Cardiac muscle cell (in vitro differentiated cells and primary cell): ENCODE measurements around the gene S100PBP. TPM values are rescaled to one million over a fixed set of nuclear protein-coding genes. Genes with fewer than 3 reads are reported as not detected.

Experiments
- DNase-seq, 2 donors: peaks; one replicate each; pipeline versions ENCODE4 v3.0.0 to v3.0.0-alpha.2; 2010 to 2017; ENCODE audit warnings: low read depth in 1 of 2, low spot score in 1 of 2
- H3K27ac ChIP-seq: fragments of 200-600 bp; sonication (generic); 2 replicates; pipeline ENCODE4 v1.5.1; 2016
- H3K27me3 ChIP-seq: fragments of 200-600 bp; sonication (generic); 2 replicates; pipeline ENCODE4 v1.6.0; 2016; ENCODE audit warnings: control low read depth
- H3K36me3 ChIP-seq: fragments of 200-600 bp; sonication (generic); 2 replicates; pipeline ENCODE4 v1.5.1; 2016; ENCODE audit warnings: control low read depth
- H3K4me1 ChIP-seq: fragments of 200-600 bp; sonication (generic); 2 replicates; pipeline ENCODE4 v1.8.1; 2017; ENCODE audit warnings: low read depth, mild to moderate bottlenecking, mixed run types
- H3K4me3 ChIP-seq: fragments of 200-600 bp; sonication (generic); 2 replicates; pipeline ENCODE4 v1.5.1; 2016; ENCODE audit warnings: mild to moderate bottlenecking
- H3K9me3 ChIP-seq: fragments of 200-600 bp; sonication (generic); 2 replicates; pipeline ENCODE4 v1.5.1; 2017; ENCODE audit warnings: low read depth, mild to moderate bottlenecking, control low read depth
- polyA plus RNA-seq: library from polyadenylated mRNA; unstranded; fragments of >200 nt; fragmentation: Nextera tagmentation; extraction: Ambion mirVana; gene quantifications from 2 replicates; pipeline ENCODE4 v1.2.1, GENCODE V29; 2016
- total RNA-seq: library from RNA; depleted of rRNA; stranded (reverse); fragments of >200 nt; gene quantifications from 2 replicates; pipeline ENCODE4 v1.2.3, GENCODE V29; 2016
- TF ChIP-seq, protein P1 (sequence below): IDR thresholded peaks from 2 replicates; pipeline ENCODE4 v1.5.1; 2012; ENCODE audit warnings: low read depth, mild to moderate bottlenecking, low read length

The S100PBP gene
- total and polyA plus RNA-seq, 2 experiments from 2014 or later, result 30.5 to 40.5 TPM

DNA sequence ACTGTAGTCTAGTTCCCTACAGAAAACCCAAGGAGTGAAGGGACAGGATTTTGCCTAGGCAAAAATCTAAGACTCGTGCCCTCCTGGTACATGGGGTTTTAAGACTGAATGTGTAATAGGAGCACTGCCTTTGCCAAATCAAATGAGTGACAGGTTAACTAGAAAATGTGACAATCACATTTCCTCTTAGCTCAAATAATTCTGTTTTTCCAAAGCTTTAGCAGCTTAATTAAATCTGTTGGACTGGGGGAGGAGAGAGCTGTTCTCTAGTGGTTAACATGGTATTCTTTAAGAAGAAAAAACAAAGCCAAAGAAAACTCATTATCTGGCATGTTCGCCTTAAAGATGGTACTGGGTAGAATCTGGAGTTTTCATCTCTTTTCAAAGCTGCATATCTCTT is 40.7 kb downstream of the S100PBP start:
- Histone ChIP-seq H3K27me3 (no peaks in the 10 kb centered on the region), H3K9me3 (no peaks in the 10 kb centered on the region), H3K27ac (no peak overlapping the region), H3K4me3 (no peak overlapping the region), H3K36me3 (peaks cover 31% of the 10 kb centered on the region), H3K4me1 (no peaks in the 10 kb centered on the region)
- no peak for DNase-seq
- TF ChIP-seq, protein P1, sequence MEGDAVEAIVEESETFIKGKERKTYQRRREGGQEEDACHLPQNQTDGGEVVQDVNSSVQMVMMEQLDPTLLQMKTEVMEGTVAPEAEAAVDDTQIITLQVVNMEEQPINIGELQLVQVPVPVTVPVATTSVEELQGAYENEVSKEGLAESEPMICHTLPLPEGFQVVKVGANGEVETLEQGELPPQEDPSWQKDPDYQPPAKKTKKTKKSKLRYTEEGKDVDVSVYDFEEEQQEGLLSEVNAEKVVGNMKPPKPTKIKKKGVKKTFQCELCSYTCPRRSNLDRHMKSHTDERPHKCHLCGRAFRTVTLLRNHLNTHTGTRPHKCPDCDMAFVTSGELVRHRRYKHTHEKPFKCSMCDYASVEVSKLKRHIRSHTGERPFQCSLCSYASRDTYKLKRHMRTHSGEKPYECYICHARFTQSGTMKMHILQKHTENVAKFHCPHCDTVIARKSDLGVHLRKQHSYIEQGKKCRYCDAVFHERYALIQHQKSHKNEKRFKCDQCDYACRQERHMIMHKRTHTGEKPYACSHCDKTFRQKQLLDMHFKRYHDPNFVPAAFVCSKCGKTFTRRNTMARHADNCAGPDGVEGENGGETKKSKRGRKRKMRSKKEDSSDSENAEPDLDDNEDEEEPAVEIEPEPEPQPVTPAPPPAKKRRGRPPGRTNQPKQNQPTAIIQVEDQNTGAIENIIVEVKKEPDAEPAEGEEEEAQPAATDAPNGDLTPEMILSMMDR, result no peak

DNA sequence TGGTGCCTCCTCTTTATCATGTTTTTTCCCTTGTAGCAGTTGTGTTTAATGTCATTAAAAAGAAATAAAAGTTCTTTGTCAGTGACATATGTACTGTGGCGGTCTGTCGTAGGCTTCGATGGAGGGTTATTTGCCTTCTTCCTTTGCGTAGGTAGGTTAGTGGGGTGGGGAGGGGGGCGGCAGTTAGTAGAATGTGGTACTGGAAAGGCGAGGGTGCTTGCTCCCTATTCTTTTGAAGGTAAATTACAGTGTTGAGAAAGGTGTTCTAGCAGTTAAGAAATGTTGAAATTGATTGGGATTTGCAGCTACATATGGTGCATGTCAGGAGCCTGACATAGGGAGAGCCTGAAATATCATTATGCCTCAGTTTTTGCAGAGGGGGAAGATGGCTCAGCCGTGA is 41.3 kb downstream of the S100PBP start:
- no peaks in the 10 kb centered on the region for H3K9me3 ChIP-seq
- no peak for DNase-seq
- no peak overlapping the region for H3K4me3 ChIP-seq
- H3K27me3 ChIP-seq, result no peaks in the 10 kb centered on the region
- H3K36me3 ChIP-seq, result peaks cover 32% of the 10 kb centered on the region
- TF ChIP-seq, protein P1, result no peak
- H3K27ac ChIP-seq, result no peak overlapping the region
- no peaks in the 10 kb centered on the region for H3K4me1 ChIP-seq

DNA sequence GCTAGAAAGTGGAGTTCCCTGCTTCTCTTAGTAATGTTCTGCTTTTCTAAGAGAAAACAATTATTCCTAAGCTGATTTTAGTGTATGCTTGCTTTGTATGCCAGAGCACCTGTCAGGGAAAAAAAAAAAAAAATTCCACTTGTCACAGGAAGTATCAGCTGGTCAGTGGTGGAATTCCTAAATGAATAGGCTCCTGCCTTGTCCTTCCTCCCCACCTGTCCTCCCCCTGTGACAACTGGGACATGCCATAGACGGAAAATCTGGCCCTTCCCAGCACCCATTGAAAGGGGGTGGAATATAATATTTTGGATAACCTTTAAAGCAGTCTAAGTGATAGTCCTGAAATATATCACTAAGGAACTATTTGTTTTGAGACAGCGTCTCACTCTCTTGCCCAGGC is 42.5 kb downstream of the S100PBP start:
- TF ChIP-seq, protein P1, result no peak
- H3K9me3 ChIP-seq, result no peaks in the 10 kb centered on the region
- H3K4me3 ChIP-seq, result no peak overlapping the region
- H3K27me3 ChIP-seq, result no peaks in the 10 kb centered on the region
- H3K27ac ChIP-seq, result no peak overlapping the region
- H3K4me1 ChIP-seq, result no peaks in the 10 kb centered on the region
- H3K36me3 ChIP-seq, result peaks cover 29% of the 10 kb centered on the region
- DNase-seq, result no peak

DNA sequence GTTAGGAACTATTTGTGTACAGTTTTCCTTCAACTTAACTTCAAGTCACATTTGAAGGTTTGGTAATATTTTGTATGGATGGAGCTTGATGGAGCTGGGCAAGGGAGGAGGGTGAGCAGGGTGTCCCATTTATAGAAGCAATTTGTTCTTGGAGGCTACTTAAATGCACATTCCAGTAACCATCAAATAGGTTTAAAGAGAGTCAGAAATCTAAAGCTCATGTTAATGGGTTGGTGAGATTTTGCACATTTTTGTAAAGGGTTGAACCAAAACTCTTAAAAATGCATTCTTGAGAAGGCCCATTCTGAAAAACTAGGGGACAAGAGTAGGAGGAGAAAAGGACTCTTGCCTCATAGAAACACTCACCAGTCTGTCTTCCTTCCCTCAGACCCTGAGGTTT is 43.1 kb downstream of the S100PBP start:
- DNase-seq, result no peak
- TF ChIP-seq, protein P1, result no peak
- H3K4me1 ChIP-seq, result no peaks in the 10 kb centered on the region
- no peak overlapping the region for H3K4me3 ChIP-seq
- peaks cover 25% of the 10 kb centered on the region for H3K36me3 ChIP-seq
- no peak overlapping the region for H3K27ac ChIP-seq
- H3K9me3 ChIP-seq, result no peaks in the 10 kb centered on the region
- no peaks in the 10 kb centered on the region for H3K27me3 ChIP-seq

DNA sequence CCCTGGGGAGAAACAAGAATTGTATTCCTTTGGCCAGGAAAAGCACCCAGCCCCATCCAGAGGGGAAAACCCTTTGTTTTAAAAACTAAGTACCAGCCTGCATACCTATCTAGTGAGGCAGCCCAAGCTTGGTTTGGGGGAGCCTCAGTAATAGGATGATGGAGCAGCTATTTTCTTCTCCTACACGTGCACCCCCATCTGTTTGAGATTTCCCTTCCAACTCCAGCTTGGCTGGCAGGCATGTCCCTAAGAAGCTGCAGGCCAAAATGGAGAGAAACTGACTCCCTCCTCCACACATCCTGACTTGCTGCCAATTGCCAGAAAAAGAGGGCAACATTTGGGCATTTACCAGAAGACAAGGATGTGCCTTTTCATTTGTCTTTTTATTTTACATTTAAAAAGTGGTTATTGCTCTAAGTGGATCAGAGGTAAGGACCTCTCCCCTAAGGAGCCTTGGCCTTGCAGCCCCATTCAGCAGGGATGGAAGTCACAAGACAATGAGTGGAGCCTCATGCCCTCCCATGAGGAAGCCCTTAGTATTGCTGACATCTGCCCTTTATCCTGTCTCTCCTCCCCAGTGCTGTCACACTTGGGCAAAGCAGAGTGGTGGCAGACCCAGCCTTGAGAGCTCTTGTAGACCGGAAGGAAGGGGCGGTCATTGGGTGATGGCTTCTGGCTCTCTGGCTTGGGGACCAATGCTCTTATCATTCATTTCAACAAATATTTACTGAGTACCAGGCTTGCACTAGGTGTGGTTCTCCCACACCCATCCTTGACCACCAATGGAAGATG is 44.6 kb downstream of the S100PBP start:
- Histone ChIP-seq H3K27ac (no peak overlapping the region), H3K27me3 (no peaks in the 10 kb centered on the region), H3K9me3 (no peaks in the 10 kb centered on the region), H3K36me3 (peaks cover 14% of the 10 kb centered on the region), H3K4me1 (no peaks in the 10 kb centered on the region), H3K4me3 (no peak overlapping the region)
- TF ChIP-seq, protein P1, result no peak
- no peak for DNase-seq
